GM23338 (cell line): ENCODE results near the gene ATG9B. TPM values are rescaled to one million over a fixed set of nuclear protein-coding genes. Genes with fewer than 3 reads are reported as not detected.

ENCODE experiments used
- ATAC-seq: fragments of 200-7000 bp; cut with Tn5 transposase; 3 replicates; pipeline ENCODE4 v1.9.1; 2020
- DNase-seq: peaks from one replicate; pipeline ENCODE4 v3.0.0-alpha.2; 2015; ENCODE audit warnings: low spot score
- H2AFZ ChIP-seq: fragments of 200-600 bp; sonication (generic); 2 replicates; pipeline ENCODE4 v1.8.0; 2016; ENCODE audit warnings: antibody characterized with exemption, mild to moderate bottlenecking, moderate library complexity
- H3F3A ChIP-seq: fragments of 200-600 bp; sonication (generic); replicated peaks from 2 replicates; pipeline ENCODE4 v1.8.0; 2017; ENCODE audit warnings: antibody characterized with exemption, mixed run types, low read depth
- H3K27ac ChIP-seq: fragments of 200-600 bp; sonication (generic); 2 replicates; pipeline ENCODE4 v1.6.1; 2016; ENCODE audit warnings: low read depth
- H3K27me3 ChIP-seq: fragments of 200-600 bp; sonication (generic); 2 replicates; pipeline ENCODE4 v1.8.0; 2016; ENCODE audit warnings: mild to moderate bottlenecking, mixed run types, moderate library complexity; ENCODE audit not compliant: insufficient read depth
- H3K36me3 ChIP-seq: fragments of 200-600 bp; sonication (generic); 2 replicates; pipeline ENCODE4 v1.8.0; 2016; ENCODE audit warnings: mild to moderate bottlenecking; ENCODE audit not compliant: insufficient read depth
- H3K4me1 ChIP-seq: fragments of 200-600 bp; sonication (generic); 2 replicates; pipeline ENCODE4 v1.8.0; 2016; ENCODE audit warnings: mild to moderate bottlenecking, moderate library complexity; ENCODE audit not compliant: insufficient read depth
- H3K4me2 ChIP-seq: fragments of 200-600 bp; sonication (generic); 2 replicates; pipeline ENCODE4 v1.7.1; 2017; ENCODE audit warnings: mixed run types
- H3K4me3 ChIP-seq: fragments of 200-600 bp; sonication (generic); 2 replicates; pipeline ENCODE4 v1.6.1; 2016; ENCODE audit warnings: mixed run types
- H3K79me2 ChIP-seq: fragments of 200-600 bp; sonication (generic); replicated peaks from 2 replicates; pipeline ENCODE4 v1.8.0; 2017; ENCODE audit warnings: mild to moderate bottlenecking; ENCODE audit not compliant: insufficient read depth
- H3K9me2 ChIP-seq: fragments of 200-600 bp; sonication (generic); 2 replicates; pipeline ENCODE4 v1.8.0; 2017; ENCODE audit not compliant: insufficient read depth
- H4K20me1 ChIP-seq: fragments of 200-600 bp; sonication (generic); replicated peaks from 2 replicates; pipeline ENCODE4 v1.8.0; 2017; ENCODE audit warnings: mild to moderate bottlenecking; ENCODE audit not compliant: insufficient read depth
- H3K27ac Mint-ChIP-seq: 2 replicates; pipeline ENCODE4 v1.8.0; 2020; ENCODE audit warnings: inconsistent platforms, mild to moderate bottlenecking, moderate library complexity, mixed read lengths
- H3K27me3 Mint-ChIP-seq: 3 replicates; pipeline ENCODE4 v1.8.0; 2022; ENCODE audit warnings: low read depth, mild to moderate bottlenecking, moderate library complexity, mixed read lengths, inconsistent platforms; ENCODE audit not compliant: insufficient read depth, poor library complexity
- H3K36me3 Mint-ChIP-seq: 3 replicates; pipeline ENCODE4 v1.8.0; 2021; ENCODE audit warnings: low read depth, mild to moderate bottlenecking, inconsistent platforms, moderate library complexity, mixed read lengths
- H3K4me1 Mint-ChIP-seq: 3 replicates; pipeline ENCODE4 v1.8.0; 2020; ENCODE audit warnings: mild to moderate bottlenecking, inconsistent platforms, mixed read lengths
- H3K4me3 Mint-ChIP-seq: 3 replicates; pipeline ENCODE4 v1.8.0; 2021; ENCODE audit warnings: moderate library complexity, mild to moderate bottlenecking, inconsistent platforms, mixed read lengths
- H3K9me3 Mint-ChIP-seq: 3 replicates; pipeline ENCODE4 v1.8.0; 2020; ENCODE audit warnings: moderate library complexity, mild to moderate bottlenecking, inconsistent platforms, mixed read lengths
- CREB1 ChIP-seq: fragments of 250-450 bp; sonication (Bioruptor Pico); IDR thresholded peaks from 2 replicates; pipeline ENCODE4 v1.5.0; 2020; ENCODE audit warnings: low read depth, mild to moderate bottlenecking, moderate library complexity
- ETS1 ChIP-seq: IDR thresholded peaks from 2 replicates; pipeline ENCODE4 v1.6.1; 2016; ENCODE audit warnings: antibody characterized with exemption
- EZH2 ChIP-seq: fragments of 200-600 bp; sonication (generic); IDR thresholded peaks from one replicate; pipeline ENCODE4 v1.8.0; 2017; ENCODE audit warnings: antibody characterized with exemption, mild to moderate bottlenecking, low read depth; ENCODE audit not compliant: unreplicated experiment
- EZH2phosphoT487 ChIP-seq: fragments of 200-600 bp; sonication (generic); IDR thresholded peaks from one replicate; pipeline ENCODE4 v1.8.1; 2018; ENCODE audit warnings: antibody characterized with exemption; ENCODE audit not compliant: unreplicated experiment
- JUNB ChIP-seq: IDR thresholded peaks from one replicate; pipeline ENCODE4 v1.6.1; 2016; ENCODE audit warnings: antibody characterized with exemption; ENCODE audit not compliant: unreplicated experiment
- NANOG ChIP-seq: IDR thresholded peaks from 2 replicates; pipeline ENCODE4 v1.6.1; 2016; ENCODE audit warnings: antibody characterized with exemption, borderline replicate concordance
- POLR2AphosphoS5 ChIP-seq: IDR thresholded peaks from 2 replicates; pipeline ENCODE4 v1.6.1; 2016; ENCODE audit warnings: antibody characterized with exemption, low read depth
- REST ChIP-seq: IDR thresholded peaks from one replicate; pipeline ENCODE4 v1.6.1; 2018; ENCODE audit warnings: antibody characterized with exemption; ENCODE audit not compliant: unreplicated experiment
- ZNF114 ChIP-seq: fragments of 250-450 bp; sonication (Bioruptor Pico); IDR thresholded peaks from 2 replicates; pipeline ENCODE4 v1.5.0; 2020; ENCODE audit warnings: mild to moderate bottlenecking, moderate library complexity
- ZNF462 ChIP-seq: fragments of 250-450 bp; sonication (Bioruptor Pico); IDR thresholded peaks from 2 replicates; pipeline ENCODE4 v1.5.0; 2020; ENCODE audit warnings: mild to moderate bottlenecking, moderate library complexity
- polyA plus RNA-seq: library from polyadenylated mRNA; unstranded; fragments of >200 nt; fragmentation: Nextera tagmentation; extraction: Ambion mirVana; gene quantifications from 2 replicates; pipeline ENCODE4 v1.2.1, GENCODE V29; 2016
- total RNA-seq: library from RNA; depleted of rRNA; stranded (reverse); fragments of >200 nt; shearing (Covaris generic); gene quantifications from 2 replicates; pipeline ENCODE4 v1.2.3, GENCODE V29; 2014

Gene ATG9B
- total and polyA plus RNA-seq, 2 experiments from 2014 or later: 1.2 to 3.4 TPM

GRCh38 chr7:151045967-151046366 lies 21.7 kb upstream of the ATG9B start:
- Mint-ChIP-seq H3K9me3 (no peaks in the 10 kb centered on the region), H3K36me3 (no peaks in the 10 kb centered on the region; the same call in 2 of the 3 replicates), H3K27me3 (peaks cover 22% of the 10 kb centered on the region), H3K4me1 (peaks cover 4% of the 10 kb centered on the region), H3K4me3 (no peak overlapping the region), H3K27ac (no peak overlapping the region)
- peaks cover 17% of the 10 kb centered on the region for H3K27me3 ChIP-seq
- H3F3A ChIP-seq: no peaks in the 10 kb centered on the region
- no peak overlapping the region for H3K27ac ChIP-seq
- H4K20me1 ChIP-seq: no peaks in the 10 kb centered on the region
- no peak for TF ChIP-seq POLR2AphosphoS5
- no peak for TF ChIP-seq CREB1 (CRISPR knock-in tag)
- no peak for TF ChIP-seq NANOG
- no peak for TF ChIP-seq EZH2
- no peak overlapping the region for H3K4me2 ChIP-seq
- no peak for DNase-seq
- ATAC-seq: no peak
- H3K36me3 ChIP-seq: no peaks in the 10 kb centered on the region
- H2AFZ ChIP-seq: no peak overlapping the region
- no peaks in the 10 kb centered on the region for H3K4me1 ChIP-seq
- no peak overlapping the region for H3K4me3 ChIP-seq
- H3K79me2 ChIP-seq: no peaks in the 10 kb centered on the region
- H3K9me2 ChIP-seq: no peaks in the 10 kb centered on the region

GRCh38 chr7:151045262-151045661 lies 21.0 kb upstream of the ATG9B start:
- no peaks in the 10 kb centered on the region; the same call in 2 of the 3 replicates for H3K36me3 Mint-ChIP-seq
- no peaks in the 10 kb centered on the region for H4K20me1 ChIP-seq
- no peak overlapping the region for H3K4me2 ChIP-seq
- no peak overlapping the region for H2AFZ ChIP-seq
- H3K4me1 Mint-ChIP-seq: peaks cover 4% of the 10 kb centered on the region
- no peaks in the 10 kb centered on the region for H3K4me1 ChIP-seq
- no peak overlapping the region for H3K27ac ChIP-seq
- no peaks in the 10 kb centered on the region for H3K9me3 Mint-ChIP-seq
- H3K4me3 Mint-ChIP-seq: no peak overlapping the region
- H3K36me3 ChIP-seq: no peaks in the 10 kb centered on the region
- H3K79me2 ChIP-seq: no peaks in the 10 kb centered on the region
- H3K27me3 Mint-ChIP-seq: peaks cover 16% of the 10 kb centered on the region
- H3K4me3 ChIP-seq: no peak overlapping the region
- ATAC-seq: no peak
- H3K27ac Mint-ChIP-seq: no peak overlapping the region
- peaks cover 10% of the 10 kb centered on the region for H3K27me3 ChIP-seq
- no peak for DNase-seq
- H3K9me2 ChIP-seq: no peaks in the 10 kb centered on the region
- H3F3A ChIP-seq: no peaks in the 10 kb centered on the region
- no peak for TF ChIP-seq REST
- no peak for TF ChIP-seq ETS1
- no peak for TF ChIP-seq ZNF114
- no peak for TF ChIP-seq EZH2
- no peak for TF ChIP-seq JUNB
- no peak for TF ChIP-seq POLR2AphosphoS5
- TF ChIP-seq ZNF462 (CRISPR knock-in tag): no peak
- TF ChIP-seq NANOG: no peak
- TF ChIP-seq EZH2phosphoT487: no peak
